GM21619 (cell line): ENCODE results near the gene NDUFB4.
A peak's percentile ranks its signal among the peaks of the same experiment; 100 is the strongest.

Source experiments
- ATAC-seq: cut with Tn5 transposase; IDR thresholded peaks from one replicate; pipeline ENCODE4 v1.9.1; 2021; ENCODE audit not compliant: unreplicated experiment

Gene NDUFB4

DNA sequence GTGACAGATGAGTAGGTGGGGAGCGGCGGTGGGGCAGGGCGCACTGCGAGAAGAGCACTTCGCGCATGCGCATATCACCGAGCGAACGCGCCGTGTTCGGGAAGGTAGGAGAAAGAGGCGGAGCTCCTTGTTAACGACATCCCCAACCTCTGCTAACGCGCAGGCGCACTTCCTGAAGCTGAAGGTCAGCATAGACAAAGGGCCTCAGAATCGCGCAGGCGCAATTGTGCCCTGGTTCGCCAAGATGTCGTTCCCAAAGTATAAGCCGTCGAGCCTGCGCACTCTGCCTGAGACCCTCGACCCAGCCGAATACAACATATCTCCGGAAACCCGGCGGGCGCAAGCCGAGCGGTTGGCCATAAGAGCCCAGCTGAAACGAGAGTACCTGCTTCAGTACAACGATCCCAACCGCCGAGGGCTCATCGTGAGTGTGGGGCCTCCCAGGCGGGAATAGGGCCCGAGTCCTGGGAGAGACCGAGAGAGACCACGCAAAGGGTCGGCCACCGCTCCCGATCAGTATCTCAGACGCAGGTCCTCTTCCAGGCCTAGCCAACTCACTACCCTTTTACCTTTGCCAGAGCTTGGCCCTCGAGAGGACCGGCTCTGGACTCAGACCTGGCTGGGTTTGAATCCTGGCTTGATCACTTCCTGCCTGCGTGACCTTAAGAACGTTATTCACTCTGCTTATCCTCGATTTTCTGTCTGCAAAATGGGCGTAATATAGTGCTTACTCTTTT lies at the start of gene NDUFB4:
Gene NDUFB4, plus strand, starts transcription at position 221 of the 737 bp plus-strand sequence. Its CDS starts 24 bp downstream, at position 245.
- peak; percentile 92 for ATAC-seq

DNA sequence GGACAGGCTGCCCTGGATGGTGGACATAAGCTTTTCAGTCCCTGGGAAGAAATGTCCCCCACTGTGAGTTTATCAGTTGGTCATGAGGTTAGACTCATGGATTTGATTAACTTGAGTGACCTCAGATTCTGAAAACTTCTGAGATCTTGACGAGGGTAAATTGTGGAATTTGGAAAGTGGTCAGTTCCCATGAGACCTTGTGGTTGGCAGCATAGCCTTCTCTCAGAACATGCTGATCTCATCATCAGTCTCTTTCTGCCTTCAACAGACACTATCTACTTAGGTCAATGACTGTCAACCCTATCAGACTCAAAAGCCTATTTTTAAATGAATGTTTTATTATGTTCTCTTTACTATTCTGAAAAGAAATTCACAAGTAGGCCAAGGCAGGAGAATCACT lies 45.6 kb upstream of the NDUFB4 start:
- no peak for ATAC-seq

DNA sequence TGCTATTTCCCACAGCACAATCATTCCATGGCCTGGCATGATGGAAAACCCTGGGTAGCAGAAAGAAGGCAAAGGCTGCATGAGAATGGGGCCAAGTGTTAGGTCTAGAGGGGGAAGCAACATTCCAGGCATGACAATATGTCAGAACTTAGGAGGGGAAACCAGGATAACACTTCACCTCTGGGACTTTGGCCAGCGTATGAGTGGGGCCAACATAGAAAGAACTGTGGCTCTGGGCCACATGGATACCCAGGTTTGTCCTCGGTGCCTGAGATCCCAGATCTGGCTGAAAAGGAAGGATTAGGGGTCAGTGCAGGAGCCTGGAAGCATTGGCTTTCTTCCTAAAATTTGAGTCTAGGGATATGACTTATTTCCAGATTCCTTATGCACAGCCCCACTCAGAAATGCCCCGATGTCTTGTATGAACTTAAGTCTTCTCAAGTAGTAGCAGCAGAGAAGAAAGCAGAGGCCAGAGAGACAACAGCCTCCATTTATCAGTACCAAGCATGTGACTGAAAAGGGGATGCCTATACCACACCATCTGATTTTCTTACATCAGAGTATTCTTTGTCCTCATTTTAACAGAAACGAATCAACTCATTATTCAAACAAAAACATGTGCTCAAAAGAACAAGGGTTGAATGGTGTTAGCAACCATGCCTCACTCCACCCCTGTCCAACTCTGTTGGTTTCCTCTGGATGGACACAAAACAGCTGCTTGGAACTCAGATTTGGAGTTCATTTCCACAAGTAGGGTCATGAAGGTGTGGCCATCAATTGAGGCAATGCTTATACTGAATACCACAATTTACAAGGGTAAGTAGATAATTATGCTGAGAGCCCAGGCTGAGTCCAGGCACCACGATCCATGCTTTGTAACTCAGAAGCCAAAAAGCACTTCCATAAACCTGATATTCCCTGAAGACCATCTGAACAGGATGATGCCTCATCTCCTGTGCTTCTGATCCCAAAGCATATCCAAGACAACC lies 43.7 kb upstream of the NDUFB4 start:
- no peak for ATAC-seq

DNA sequence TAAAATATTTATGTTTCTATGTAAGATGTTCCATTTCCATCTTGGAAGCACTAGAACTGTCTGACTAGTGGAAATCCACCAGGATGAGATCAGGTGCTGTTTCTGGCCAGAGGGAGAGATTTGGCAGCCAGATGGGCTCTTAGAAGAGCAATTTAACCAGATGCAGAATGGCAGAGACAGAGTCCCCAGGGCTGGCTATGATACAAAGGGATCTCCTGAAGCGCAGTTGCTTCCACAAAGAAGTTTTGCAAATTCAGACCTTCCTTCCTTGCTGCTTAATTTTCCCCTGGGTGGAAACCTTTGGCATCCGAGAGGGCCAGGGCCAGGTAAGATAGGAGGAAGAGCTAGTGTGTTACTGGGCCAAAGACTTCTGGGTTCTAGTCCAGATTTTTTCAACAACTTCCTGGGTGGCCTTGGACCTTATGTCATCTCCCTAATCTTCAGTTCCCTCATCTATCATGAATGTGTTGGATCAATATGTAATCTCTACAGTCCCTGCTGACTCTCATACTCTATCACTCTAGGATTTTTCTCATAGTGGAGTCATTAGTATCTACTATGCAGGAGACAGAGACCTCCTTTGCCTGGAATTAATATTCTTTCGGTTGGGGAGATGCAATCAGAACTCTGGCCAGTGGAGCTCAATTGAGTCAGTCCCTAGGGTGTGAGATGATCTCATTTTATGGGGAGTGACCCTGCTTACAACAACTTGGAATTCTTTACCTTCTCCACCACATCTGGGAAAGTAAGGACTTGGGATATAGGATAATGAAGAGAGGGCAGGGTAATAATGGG lies 41.1 kb upstream of the NDUFB4 start:
- ATAC-seq = no peak

DNA sequence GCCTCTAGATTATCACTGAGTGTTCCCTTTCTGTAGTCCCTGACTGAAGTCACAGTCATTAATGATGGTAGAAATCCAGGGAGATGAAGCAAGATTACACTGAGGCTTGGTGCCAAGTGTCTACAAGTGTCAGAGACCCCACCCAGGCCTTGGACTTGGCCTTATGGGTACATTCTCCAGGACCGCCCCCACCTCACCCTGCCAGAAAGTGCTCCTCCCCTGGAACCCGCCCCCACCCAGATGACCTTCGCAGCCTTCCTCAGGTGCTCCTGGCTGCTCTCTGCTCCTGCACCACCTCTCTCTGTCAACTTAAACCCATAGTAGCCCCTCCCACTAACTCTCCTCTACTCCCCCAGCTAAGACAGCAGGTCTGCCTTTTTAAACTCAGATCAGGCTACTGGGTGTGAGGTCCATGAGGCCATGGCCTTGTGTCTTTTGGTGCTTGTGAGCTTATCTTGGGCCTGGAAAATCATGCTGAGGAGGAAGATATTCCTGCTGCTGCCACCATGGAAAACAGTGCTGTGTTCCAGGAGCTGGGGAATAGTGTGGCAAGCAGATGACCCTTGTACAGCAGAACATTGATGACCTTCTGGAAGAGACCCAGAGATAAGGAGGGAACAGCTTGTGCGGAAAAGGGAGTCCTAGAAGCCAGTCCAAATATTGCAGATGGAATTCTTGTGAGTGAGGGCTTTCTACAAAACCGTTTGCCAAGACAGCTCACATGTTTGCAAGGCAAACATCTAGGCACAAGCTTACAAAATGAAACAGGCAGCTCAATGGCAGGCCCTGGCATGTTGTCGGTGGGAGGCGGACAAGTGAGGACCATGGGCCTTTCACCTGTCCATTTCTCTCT lies 40.3 kb upstream of the NDUFB4 start:
- ATAC-seq = no peak

DNA sequence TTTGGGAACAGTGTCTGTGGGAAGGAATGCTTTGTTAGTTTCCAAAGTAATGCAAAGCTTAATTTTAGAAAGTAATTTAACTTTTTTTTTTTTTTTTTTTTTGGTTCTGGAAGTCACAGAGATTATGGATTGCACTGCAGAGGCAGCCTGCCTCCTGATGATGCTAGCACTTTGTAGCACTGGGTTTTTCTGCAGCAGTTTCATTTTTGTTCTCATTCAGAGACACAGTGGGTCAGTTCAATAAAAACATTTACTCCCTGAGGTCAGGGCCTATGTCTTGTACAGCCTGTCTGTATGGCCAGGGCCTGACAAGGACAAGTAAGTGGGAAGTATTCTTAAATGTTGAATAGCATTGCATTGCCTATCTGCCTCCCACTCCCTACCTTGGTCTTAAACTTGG lies 39.0 kb upstream of the NDUFB4 start:
- ATAC-seq = no peak

DNA sequence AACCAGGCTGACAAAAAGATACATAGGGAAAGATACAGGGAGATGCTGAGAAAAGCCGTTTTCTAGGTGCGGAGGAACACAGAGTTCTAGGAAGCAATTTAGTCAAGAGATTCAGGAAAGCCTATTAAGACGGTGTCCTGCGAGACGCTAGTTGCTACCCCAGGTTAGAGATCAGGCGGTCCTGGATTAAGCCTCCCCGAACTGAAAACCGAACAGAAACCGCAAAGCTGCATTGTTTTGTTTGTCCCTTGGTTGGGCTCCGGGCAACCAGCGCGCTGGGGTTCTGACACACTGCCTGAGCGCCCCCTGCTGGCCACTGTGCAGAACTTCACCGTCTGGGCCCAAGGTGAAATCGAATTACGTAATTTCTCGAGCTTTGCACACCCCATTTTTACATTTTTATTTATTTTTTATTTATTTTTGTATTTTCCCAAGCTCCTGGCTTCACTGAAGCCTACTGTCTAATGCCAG lies 37.3 kb upstream of the NDUFB4 start:
- ATAC-seq = peak; percentile 88

DNA sequence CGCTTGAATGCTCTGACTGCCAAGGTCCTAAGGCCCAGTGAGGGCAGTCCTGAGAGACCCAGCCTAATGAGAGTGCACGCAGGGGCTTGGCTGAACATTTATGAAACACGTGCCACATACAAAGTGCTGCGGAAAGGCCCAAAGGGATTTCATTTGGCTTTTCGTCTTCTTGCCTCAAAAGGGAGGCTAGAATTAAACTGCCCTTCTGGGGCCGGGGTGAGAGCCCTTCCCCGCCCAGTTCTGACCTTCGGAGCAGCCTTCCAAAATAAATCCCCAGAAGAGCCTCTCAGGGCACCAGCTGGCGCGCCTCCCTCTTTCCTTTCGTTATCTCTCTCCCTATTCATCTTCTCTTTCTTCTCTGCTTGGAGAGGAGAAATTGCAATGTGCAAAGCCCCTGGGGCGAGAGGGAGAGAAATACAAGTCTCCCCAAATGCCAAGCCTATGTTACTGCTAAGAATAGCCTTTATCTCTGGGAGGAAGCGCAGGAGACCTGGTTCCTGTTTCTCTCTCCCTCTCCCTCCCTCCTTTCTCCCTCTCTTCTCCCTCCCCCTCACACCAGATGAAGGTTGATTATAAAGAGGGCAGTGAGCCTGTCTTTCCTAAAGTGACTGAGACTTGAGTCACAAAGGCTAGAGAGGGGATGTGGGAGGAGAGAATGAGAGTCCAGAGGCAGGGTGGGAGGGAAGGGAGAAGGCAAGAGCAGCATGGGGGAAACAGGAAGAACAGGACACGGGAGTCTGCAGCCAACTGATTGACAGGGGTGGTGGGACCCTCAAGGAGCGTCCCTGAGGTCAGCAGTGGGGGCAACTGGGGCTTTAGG lies 36.7 kb upstream of the NDUFB4 start:
- peak; percentile 31 for ATAC-seq

DNA sequence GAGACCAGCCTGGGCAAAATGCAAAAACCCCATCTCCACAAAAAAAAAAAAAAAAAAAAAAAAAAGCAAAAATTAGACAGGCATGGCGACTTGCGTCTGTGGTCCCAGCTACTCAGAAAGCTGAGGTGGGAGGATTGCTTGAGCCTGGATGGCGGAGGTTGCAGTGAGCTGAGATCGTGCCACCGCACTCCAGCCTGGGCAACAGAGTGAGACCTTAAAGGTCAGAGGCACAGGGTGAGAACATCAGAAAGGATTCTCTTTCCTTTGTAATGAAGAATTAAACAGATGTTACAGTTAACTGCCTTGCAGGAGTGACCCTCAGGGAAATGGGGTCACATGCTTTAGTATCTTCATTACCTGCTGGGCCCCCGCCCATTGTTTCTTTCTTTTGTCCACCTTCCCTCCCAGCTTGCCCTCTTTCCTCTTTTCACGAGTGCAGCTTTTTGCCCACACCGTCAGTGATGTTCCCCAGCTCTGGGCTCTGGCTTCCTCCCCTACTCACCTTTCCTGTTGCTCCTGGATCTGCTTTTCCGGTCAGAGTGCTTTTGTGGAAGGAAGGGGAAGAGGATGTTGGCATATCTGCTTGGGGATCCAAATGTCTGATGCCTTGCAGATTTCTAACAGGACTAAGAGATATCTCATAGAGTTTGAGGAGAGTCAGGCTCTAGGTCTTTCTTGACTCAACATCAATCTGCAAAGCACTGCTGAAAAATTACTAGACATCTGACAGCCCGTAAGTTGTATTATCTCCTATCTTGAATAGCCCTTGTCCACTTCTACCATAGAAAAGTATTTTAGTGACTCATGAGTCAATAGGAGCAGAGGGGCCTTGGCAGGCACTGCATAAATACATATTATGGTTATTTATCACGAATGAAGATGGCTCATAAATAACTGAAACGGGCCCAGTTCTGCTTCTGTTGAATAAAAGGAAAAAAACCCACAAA lies 35.6 kb upstream of the NDUFB4 start:
- ATAC-seq = no peak

DNA sequence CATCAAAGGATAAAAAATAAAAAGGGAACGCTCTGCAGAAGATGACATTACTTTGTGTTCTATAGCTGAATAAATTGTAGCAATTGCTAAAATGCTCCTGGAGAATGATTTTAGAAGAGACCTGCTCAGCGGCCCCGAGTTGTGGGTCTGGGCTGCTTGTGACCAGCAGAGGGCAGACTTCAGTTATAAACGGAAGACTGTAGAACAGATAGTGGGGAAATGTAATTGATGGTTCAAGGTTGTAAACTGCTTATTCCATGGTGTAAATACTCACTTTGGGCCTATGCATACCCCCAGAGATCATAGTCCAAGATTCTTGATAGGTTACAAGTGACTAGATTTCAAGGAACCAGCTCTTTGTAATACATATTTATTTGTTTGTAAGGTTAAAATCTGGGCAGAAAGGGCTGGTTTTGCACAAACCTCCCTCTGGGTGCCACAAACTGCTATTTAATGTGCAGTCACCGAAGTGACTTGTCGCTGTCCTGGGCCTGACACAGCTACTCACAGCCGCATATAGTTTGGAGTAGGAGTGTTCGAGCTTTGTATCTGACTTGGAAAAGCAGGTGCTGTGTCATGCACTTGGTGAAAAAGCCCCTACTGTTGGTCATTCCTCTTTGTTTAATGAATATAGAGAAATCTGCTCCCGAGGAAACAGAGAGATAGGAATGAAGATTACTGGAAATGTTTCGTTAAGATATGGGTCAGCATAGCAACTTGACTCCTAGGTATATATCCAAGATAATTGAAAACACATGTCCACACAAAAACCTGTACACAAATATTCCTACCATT lies 34.7 kb upstream of the NDUFB4 start:
- ATAC-seq = peak; percentile 59

DNA sequence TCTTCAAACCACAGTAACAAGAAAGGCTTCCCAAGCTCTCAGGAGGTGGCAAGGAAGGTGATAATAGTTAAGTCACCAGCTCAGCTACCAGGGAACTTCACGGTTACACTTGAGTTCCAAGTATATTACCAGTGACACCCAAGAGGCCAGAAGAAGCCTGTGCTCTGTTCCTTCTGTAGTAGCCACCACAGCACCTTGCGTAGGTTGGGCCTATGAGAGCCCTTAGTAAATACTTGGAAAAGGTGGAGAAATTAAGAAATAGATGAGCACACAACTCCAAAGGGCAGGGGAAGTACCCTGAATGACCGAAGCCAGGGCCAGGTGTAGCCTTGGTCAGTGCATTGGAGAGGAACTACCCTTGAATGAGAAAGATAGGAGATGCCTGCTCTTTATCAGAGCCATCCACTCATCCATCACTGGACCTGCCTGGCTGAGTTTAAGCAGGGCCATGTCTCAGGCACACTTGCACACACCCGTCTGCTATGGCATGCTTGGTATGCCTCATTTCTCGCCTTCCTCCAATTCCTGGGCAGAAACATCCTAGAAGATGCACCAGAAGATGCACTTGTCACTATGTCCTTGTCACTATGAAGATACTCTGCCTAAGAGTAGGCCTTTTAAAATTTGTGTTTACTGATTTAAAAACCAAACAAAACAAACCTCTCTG lies 32.6 kb upstream of the NDUFB4 start:
- no peak for ATAC-seq

DNA sequence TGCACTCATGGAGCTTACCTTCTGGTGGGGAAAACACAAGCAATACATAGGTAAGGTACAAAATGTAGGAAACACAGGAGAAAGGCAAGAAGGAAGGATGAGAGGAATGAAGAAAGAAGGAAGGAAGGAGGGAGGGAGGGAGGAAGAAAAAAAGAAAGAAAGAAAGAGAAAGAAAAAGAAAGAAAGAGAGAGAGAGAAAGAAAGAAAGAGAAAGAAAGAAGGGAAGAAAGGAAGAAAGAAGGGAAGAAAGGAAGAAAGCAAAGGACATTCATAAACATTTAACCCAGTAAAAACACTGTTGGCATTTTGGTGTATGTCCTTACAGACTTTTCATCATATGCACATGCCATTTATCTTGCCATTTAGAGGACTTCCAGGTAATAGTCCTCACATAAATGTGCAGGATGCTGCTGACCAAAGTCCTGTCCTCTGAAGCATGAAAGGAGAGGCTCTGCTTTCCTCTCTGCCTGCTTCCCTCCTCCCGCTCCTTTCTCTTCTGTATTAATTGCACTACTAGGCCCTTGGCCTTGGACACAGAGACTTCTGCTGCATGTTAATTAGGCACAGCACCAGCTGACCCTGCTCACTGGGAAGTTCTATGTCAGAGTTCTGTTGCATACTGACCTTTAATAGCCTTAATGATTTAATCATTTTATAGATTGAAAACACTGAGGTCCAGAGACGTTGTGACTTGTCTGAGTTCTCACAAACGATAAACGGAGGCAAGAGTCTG lies 29.7 kb upstream of the NDUFB4 start:
- no peak for ATAC-seq

DNA sequence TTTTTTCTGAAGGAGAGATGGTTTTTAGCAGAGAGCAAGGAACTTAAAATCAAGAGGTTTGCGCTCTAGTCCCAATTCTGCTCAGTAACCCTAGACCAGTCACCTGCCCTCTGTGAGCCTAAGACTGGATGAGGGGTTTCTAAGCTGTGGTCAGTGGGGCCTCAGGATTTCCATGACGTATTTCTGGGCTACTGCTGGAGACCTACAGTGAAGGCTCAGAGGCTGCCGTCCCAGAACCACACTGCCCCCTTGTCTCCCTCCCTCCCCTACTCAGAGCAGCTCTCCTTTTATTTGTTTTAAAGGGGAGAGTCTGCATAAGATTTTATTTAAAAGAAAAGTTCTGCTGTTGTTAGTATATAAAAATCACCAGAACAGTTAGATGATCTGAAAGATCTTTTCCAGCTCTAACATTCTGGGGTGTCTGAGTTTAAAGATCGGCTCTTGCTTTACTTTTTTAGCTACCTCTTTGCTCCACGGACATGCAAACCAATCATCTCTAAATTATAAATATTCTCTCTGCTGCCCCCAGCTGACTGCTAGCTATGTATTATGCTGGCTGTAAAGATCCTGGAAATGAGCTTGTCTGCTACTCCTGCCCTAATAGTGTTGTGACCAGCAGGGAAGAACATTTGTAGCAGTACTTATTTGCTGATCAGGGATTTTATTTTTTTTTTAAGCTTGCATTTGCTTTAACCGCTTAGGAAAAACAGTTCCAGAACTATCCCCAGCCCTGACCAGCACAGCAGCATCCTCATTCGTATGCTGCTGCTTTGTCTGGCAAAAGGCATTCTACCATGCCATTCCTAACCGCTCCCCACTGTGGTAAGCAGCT lies 28.6 kb upstream of the NDUFB4 start:
- ATAC-seq = peak; percentile 62

DNA sequence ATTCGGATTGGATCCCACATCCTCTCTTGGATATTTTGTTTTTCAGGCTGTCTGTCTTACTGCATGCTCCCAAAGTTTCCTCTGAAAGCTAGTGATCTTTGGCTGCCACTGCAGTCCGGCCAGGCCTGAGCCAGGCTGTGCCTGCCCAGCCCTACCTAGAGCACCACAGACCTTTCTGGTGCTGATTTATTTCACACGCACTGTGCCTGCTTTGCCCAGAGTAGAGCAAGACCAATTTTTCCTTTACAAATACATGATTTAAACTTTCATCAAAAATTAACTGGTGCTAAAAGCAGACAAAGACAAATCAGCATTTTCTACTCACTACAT lies 28.0 kb upstream of the NDUFB4 start:
- no peak for ATAC-seq

DNA sequence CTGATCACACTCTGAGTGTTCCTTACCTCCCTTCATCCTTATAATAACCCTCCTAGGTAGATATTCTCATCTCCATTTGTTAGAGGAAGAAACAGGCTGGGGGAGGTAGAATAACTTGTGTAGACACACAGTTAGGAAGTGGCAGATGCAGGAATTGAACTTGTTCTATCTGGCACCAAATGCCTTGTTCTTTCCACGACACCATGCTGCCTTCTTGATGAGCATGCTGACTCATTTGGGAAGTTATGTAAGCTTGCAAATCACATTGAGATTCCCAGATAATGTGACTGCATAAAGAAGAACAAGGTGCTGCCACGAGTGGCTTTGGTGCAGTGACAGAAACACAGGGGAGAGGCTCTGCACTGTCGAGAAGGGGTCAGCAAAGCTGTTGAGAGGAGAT lies 27.5 kb upstream of the NDUFB4 start:
- no peak for ATAC-seq
